ENCODE data around the gene NDUFA1.

DNA sequence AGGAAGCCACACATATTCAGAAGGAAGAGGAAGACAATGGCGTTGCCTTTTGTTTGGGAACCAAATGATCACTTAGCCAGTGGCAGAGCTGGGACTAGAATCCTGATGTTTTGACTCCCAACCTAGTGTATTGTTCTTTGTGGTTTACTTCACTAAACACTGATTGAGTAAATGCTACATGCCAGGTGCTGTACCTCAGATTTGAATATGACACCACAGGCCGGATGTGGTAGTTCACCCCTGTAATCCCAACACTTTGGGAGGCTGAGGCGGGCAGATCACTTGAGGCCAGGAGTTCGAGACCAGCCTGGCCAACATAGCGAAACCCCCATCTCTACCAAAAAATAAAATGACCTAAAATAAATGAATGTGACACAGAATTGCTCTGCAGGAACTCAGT, 8.4 kb downstream of the NDUFA1 start:
- TF ChIP-seq CTCF (IDR thresholded peaks at IDR 0.05; ENCODE audit: poor library complexity), result no peak
- no peak for TF ChIP-seq EZH2 (IDR thresholded peaks at IDR 0.05; ENCODE audit: borderline replicate concordance)
- no peak for TF ChIP-seq EZH2phosphoT487 (IDR thresholded peaks at IDR 0.05; ENCODE audit: low read depth, severe bottlenecking, unreplicated experiment)

All from hepatocyte (in vitro differentiated cells).